SK-N-SH (cell line): ENCODE measurements around the gene SDS. TPM values are rescaled to one million over a fixed set of nuclear protein-coding genes. Genes with fewer than 3 reads are reported as not detected.
A peak's percentile ranks its signal among the peaks of the same experiment; 100 is the strongest.

ENCODE experiments used
- CTCF ChIA-PET: fragments of 300-600, 350-600 bp; formaldehyde crosslinking; extraction: SDS; loops from one replicate; lab custom pipeline; 2021; lab: Yijun Ruan, JAX
- POLR2A ChIA-PET: fragments of 350-600 bp; sonication (Branson Sonifier 250); formaldehyde crosslinking; extraction: SDS; loops from one replicate; lab custom pipeline; 2020; ENCODE audit warnings: antibody characterized with exemption, inconsistent platforms; lab: Yijun Ruan, JAX
- DNase-seq: peaks from one replicate; pipeline ENCODE4 v3.0.0; 2012
- H2AFZ ChIP-seq: fragments of 200-600 bp; sonication (generic); 2 replicates; pipeline ENCODE4 v1.8.1; 2016; ENCODE audit warnings: antibody characterized with exemption, mild to moderate bottlenecking, low read depth
- H3F3A ChIP-seq: fragments of 200-600 bp; sonication (generic); replicated peaks from 2 replicates; pipeline ENCODE3; 2016; ENCODE audit warnings: antibody characterized with exemption, mild to moderate bottlenecking; ENCODE audit not compliant: insufficient read depth
- H3K27ac ChIP-seq, 2 experiments: fragments of 200-500 bp in 1 of 2; fragments of 200-600 bp in 1 of 2; sonication (Bioruptor generic) in 1 of 2; sonication (generic), shearing (Covaris generic) in 1 of 2; 2 replicates each; pipeline versions ENCODE4 v1.5.1 to v1.6.1; 2014 to 2016; ENCODE audit warnings: low read depth in 2 of 2, inconsistent platforms in 1 of 2, low read length in 1 of 2, mild to moderate bottlenecking in 1 of 2, mixed read lengths in 1 of 2
- H3K27me3 ChIP-seq: fragments of 200-600 bp; sonication (generic), shearing (Covaris generic); 2 replicates; pipeline ENCODE4 v1.6.1; 2016; ENCODE audit warnings: mixed run types; ENCODE audit not compliant: insufficient read depth
- H3K36me3 ChIP-seq, 2 experiments: fragments of 200-500 bp in 1 of 2; fragments of 200-600 bp in 1 of 2; sonication (Bioruptor generic) in 1 of 2; sonication (generic) in 1 of 2; replicated peaks in 1 of 2; 2 replicates each; pipeline versions ENCODE3 to v1.5.1; 2014 to 2016; ENCODE audit warnings: low read length in 1 of 2, mild to moderate bottlenecking in 1 of 2; ENCODE audit not compliant: insufficient read depth in 2 of 2, control insufficient read depth in 1 of 2
- H3K4me1 ChIP-seq, 2 experiments: fragments of 200-500 bp in 1 of 2; fragments of 200-600 bp in 1 of 2; sonication (Bioruptor generic) in 1 of 2; sonication (generic), shearing (Covaris generic) in 1 of 2; 2 replicates each; pipeline versions ENCODE4 v1.5.1 to v1.6.1; 2014 to 2016; ENCODE audit warnings: low read depth in 1 of 2, low read length in 1 of 2, mixed run types in 1 of 2; ENCODE audit not compliant: insufficient read depth in 2 of 2, control insufficient read depth in 1 of 2
- H3K4me2 ChIP-seq: fragments of 200-600 bp; sonication (generic), shearing (Covaris generic); 2 replicates; pipeline ENCODE4 v1.6.1; 2017; ENCODE audit warnings: mixed run types
- H3K4me3 ChIP-seq, 2 experiments: fragments of 200-500 bp in 1 of 2; fragments of 200-600 bp in 1 of 2; sonication (Bioruptor generic) in 1 of 2; sonication (generic), shearing (Covaris generic) in 1 of 2; 2 replicates each; pipeline versions ENCODE4 v1.5.1 to v1.8.1; 2014 to 2016; ENCODE audit warnings: low read depth in 2 of 2, inconsistent platforms in 1 of 2, low read length in 1 of 2, mild to moderate bottlenecking in 1 of 2, mixed read lengths in 1 of 2, moderate library complexity in 1 of 2
- H3K79me2 ChIP-seq: fragments of 200-600 bp; sonication (generic); 2 replicates; pipeline ENCODE4 v1.8.1; 2017; ENCODE audit warnings: mild to moderate bottlenecking; ENCODE audit not compliant: insufficient read depth
- H3K9ac ChIP-seq: fragments of 200-600 bp; sonication (generic); 2 replicates; pipeline ENCODE4 v1.6.1; 2017; ENCODE audit warnings: mixed run types
- H3K9me2 ChIP-seq: fragments of 200-600 bp; sonication (generic); 2 replicates; pipeline ENCODE4 v1.6.1; 2017; ENCODE audit warnings: mixed run types
- H3K9me3 ChIP-seq: fragments of 200-600 bp; sonication (generic); 2 replicates; pipeline ENCODE4 v1.6.1; 2017; ENCODE audit warnings: mixed run types, mild to moderate bottlenecking, moderate library complexity
- H4K20me1 ChIP-seq: fragments of 200-600 bp; sonication (generic); 2 replicates; pipeline ENCODE4 v1.6.1; 2017; ENCODE audit warnings: mild to moderate bottlenecking, mixed run types; ENCODE audit not compliant: insufficient read depth
- CTCF ChIP-seq: fragments of 200-600 bp; sonication (generic); IDR thresholded peaks from 2 replicates; pipeline ENCODE4 v1.6.1; 2017; ENCODE audit warnings: antibody characterized with exemption, mild to moderate bottlenecking, moderate library complexity
- ELF1 ChIP-seq: IDR thresholded peaks from 2 replicates; pipeline ENCODE4 v1.4.0; 2012
- EZH2phosphoT487 ChIP-seq: fragments of 200-600 bp; sonication (generic); IDR thresholded peaks from 2 replicates; pipeline ENCODE4 v1.6.1; 2017; ENCODE audit warnings: low read depth, mixed run types, mild to moderate bottlenecking, antibody characterized with exemption, moderate library complexity, borderline replicate concordance
- FOSL2 ChIP-seq: IDR thresholded peaks from 2 replicates; pipeline ENCODE4 v1.4.0; 2012; ENCODE audit warnings: low read depth, mild to moderate bottlenecking, moderate library complexity, borderline replicate concordance
- FOXM1 ChIP-seq: IDR thresholded peaks from 2 replicates; pipeline ENCODE4 v1.4.0; 2012; ENCODE audit warnings: low read depth, mild to moderate bottlenecking
- GATA2 ChIP-seq: sonication (generic); formaldehyde crosslinking; IDR thresholded peaks from 2 replicates; pipeline ENCODE4 v1.5.0; 2020; ENCODE audit warnings: mild to moderate bottlenecking, missing genetic modification reagents
- MEF2A ChIP-seq: IDR thresholded peaks from 2 replicates; pipeline ENCODE4 v1.4.0; 2012; ENCODE audit warnings: low read depth, borderline replicate concordance
- RAD21 ChIP-seq: IDR thresholded peaks from 2 replicates; pipeline ENCODE4 v1.6.1; 2012; ENCODE audit warnings: mild to moderate bottlenecking, low read length
- RCOR1 ChIP-seq: fragments of 150-350 bp; IDR thresholded peaks from 2 replicates; pipeline ENCODE4 v1.6.1; 2017; ENCODE audit warnings: antibody characterized with exemption, low read length
- RXRA ChIP-seq: IDR thresholded peaks from 2 replicates; pipeline ENCODE4 v1.4.0; 2012; ENCODE audit warnings: low read depth, mild to moderate bottlenecking, borderline replicate concordance
- TCF12 ChIP-seq: IDR thresholded peaks from 2 replicates; pipeline ENCODE4 v1.4.0; 2012
- YY1 ChIP-seq: IDR thresholded peaks from 2 replicates; pipeline ENCODE4 v1.4.0; 2012; ENCODE audit warnings: low read depth, mild to moderate bottlenecking
- WGBS: methylation state at CpG from one replicate; pipeline ENCODE4 v1.1.6; 2017; ENCODE audit warnings: low lambda C conversion rate; 5-methylcytosine and 5-hydroxymethylcytosine counted together
- polyA plus RNA-seq, 3 experiments: library from polyadenylated mRNA; depleted of rRNA; stranded (reverse); fragments of >200 nt; gene quantifications; 2 replicates each; pipeline ENCODE4 v1.2.3, GENCODE V29; 2012
- TF ChIP-seq, protein P1 (sequence below): fragments of 150-350 bp; IDR thresholded peaks from 2 replicates; pipeline ENCODE4 v1.6.1; 2017; ENCODE audit warnings: antibody characterized with exemption, low read length, low read depth, borderline replicate concordance
- TF ChIP-seq, protein P2 (sequence below): IDR thresholded peaks from 2 replicates; pipeline ENCODE4; 2012
- TF ChIP-seq, protein P3 (sequence below): IDR thresholded peaks from 2 replicates; pipeline ENCODE4 v1.6.1; 2012; ENCODE audit warnings: mild to moderate bottlenecking, low read depth, low read length, moderate library complexity
- TF ChIP-seq, protein P4 (sequence below): fragments of 150-350 bp; IDR thresholded peaks from 2 replicates; pipeline ENCODE4 v1.6.1; 2016; ENCODE audit warnings: mild to moderate bottlenecking, low read depth, low read length

SDS gene
- polyA plus RNA-seq, 1 of the 3 experiments (the other 2 are of a cell fraction): 0.08 TPM

DNA sequence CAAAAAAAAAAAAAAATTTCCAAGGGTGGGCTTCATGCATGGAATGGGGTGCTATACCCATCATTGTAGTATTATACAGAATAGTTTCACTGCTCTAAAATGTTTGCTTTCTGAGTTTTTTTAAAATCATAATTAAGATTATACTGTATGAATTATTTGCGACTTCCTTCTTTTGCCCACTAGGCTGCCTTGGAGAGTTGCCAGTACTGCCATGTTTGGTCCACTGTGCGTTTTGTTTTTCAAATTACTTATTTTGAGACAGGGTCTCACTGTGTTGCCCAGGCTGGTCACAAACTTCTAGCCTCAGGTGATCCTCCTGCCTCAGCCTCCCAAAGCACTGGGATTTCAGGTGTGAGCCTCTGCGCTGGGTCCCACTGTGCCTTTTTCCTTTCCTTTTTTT, 25.4 kb downstream of the SDS start:
- no peak for DNase-seq
- no peak overlapping the region for H3K4me2 ChIP-seq
- H3K4me3 ChIP-seq: no peak overlapping the region
- TF ChIP-seq CTCF: peak; percentile 28; the same call in 1 of the 2 replicates
- TF ChIP-seq RAD21: no peak
- no peaks in the 10 kb centered on the region for H3K79me2 ChIP-seq
- H4K20me1 ChIP-seq: no peaks in the 10 kb centered on the region
- H3K36me3 ChIP-seq: peaks cover 11 to 12% of the 10 kb centered on the region in 2 experiments
- H3K4me1 ChIP-seq: no peaks in the 10 kb centered on the region
- no peak overlapping the region for H3K9ac ChIP-seq
- ChIA-PET CTCF (interaction anchor here (1.3 kb wide), 1 partner anchor 26 kb away, joined by 4 read pairs; the partner anchor contains the start of gene SDS), POLR2A (no interaction called here)
- H3F3A ChIP-seq: no peaks in the 10 kb centered on the region
- H3K27ac ChIP-seq: no peak overlapping the region
- H3K9me2 ChIP-seq: no peaks in the 10 kb centered on the region
- no peaks in the 10 kb centered on the region for H3K9me3 ChIP-seq
- H2AFZ ChIP-seq: no peak overlapping the region
- 80% methylated on average over 3 of the region's 3 CpGs for WGBS
- H3K27me3 ChIP-seq: no peaks in the 10 kb centered on the region

DNA sequence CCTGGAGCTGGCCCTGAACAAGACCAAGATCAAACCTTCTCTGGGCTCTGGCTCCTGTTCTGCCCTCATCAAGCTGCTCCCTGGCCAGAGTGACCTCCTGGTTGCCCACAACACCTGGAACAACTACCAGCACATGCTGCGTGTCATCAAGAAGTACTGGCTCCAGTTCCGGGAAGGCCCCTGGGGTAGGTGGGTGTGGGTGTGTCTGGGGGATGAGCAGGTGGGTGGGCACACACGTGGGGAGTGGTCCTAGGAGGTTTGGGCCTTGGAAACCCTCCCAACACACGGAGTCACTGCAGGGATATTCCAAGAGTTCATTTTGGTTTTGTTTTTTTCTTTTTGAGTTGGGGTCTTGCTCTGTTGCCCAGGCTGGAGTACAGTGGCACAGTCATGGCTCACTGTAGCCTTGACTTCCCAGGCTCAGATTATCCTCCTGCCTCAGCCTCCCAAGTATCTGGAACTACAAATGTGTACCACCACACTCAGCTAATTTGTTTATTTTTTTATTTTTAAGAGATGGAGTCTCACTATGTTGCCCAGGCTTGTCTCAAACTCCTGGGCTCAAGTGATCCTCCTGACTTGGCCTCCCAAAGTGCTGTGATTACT, 28.8 kb downstream of the SDS start:
- WGBS: 84% methylated on average over 3 of the region's 4 CpGs
- H3K4me1 ChIP-seq: no peaks in the 10 kb centered on the region
- H3K27ac ChIP-seq: no peak overlapping the region
- H4K20me1 ChIP-seq: no peaks in the 10 kb centered on the region
- H3K9me3 ChIP-seq: no peaks in the 10 kb centered on the region
- no peak overlapping the region for H3K9ac ChIP-seq
- H3K9me2 ChIP-seq: no peaks in the 10 kb centered on the region
- H3K27me3 ChIP-seq: no peaks in the 10 kb centered on the region
- ChIA-PET POLR2A (interaction anchor here (0.6 kb wide), 1 partner anchor 585 kb away, joined by 3 read pairs; no protein-coding TSS in a partner anchor), CTCF (no interaction called here)
- no peaks in the 10 kb centered on the region for H3K79me2 ChIP-seq
- no peak overlapping the region for H3K4me2 ChIP-seq
- no peak overlapping the region for H3K4me3 ChIP-seq
- H3F3A ChIP-seq: no peaks in the 10 kb centered on the region
- no peak for DNase-seq
- no peak overlapping the region for H2AFZ ChIP-seq
- peaks cover 8 to 10% of the 10 kb centered on the region in 2 experiments for H3K36me3 ChIP-seq
- TF ChIP-seq YY1 (no peak), ELF1 (no peak), MEF2A (no peak), TCF12 (no peak), RXRA (no peak), CTCF (no peak), EZH2phosphoT487 (no peak), FOXM1 (no peak), GATA2 (CRISPR knock-in tag) (no peak), FOSL2 (no peak), RCOR1 (no peak)
- TF ChIP-seq, protein P1, sequence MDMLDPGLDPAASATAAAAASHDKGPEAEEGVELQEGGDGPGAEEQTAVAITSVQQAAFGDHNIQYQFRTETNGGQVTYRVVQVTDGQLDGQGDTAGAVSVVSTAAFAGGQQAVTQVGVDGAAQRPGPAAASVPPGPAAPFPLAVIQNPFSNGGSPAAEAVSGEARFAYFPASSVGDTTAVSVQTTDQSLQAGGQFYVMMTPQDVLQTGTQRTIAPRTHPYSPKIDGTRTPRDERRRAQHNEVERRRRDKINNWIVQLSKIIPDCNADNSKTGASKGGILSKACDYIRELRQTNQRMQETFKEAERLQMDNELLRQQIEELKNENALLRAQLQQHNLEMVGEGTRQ: no peak
- TF ChIP-seq, protein P2, sequence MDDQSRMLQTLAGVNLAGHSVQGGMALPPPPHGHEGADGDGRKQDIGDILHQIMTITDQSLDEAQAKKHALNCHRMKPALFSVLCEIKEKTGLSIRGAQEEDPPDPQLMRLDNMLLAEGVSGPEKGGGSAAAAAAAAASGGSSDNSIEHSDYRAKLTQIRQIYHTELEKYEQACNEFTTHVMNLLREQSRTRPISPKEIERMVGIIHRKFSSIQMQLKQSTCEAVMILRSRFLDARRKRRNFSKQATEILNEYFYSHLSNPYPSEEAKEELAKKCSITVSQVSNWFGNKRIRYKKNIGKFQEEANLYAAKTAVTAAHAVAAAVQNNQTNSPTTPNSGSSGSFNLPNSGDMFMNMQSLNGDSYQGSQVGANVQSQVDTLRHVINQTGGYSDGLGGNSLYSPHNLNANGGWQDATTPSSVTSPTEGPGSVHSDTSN: no peak
- TF ChIP-seq, protein P3, sequence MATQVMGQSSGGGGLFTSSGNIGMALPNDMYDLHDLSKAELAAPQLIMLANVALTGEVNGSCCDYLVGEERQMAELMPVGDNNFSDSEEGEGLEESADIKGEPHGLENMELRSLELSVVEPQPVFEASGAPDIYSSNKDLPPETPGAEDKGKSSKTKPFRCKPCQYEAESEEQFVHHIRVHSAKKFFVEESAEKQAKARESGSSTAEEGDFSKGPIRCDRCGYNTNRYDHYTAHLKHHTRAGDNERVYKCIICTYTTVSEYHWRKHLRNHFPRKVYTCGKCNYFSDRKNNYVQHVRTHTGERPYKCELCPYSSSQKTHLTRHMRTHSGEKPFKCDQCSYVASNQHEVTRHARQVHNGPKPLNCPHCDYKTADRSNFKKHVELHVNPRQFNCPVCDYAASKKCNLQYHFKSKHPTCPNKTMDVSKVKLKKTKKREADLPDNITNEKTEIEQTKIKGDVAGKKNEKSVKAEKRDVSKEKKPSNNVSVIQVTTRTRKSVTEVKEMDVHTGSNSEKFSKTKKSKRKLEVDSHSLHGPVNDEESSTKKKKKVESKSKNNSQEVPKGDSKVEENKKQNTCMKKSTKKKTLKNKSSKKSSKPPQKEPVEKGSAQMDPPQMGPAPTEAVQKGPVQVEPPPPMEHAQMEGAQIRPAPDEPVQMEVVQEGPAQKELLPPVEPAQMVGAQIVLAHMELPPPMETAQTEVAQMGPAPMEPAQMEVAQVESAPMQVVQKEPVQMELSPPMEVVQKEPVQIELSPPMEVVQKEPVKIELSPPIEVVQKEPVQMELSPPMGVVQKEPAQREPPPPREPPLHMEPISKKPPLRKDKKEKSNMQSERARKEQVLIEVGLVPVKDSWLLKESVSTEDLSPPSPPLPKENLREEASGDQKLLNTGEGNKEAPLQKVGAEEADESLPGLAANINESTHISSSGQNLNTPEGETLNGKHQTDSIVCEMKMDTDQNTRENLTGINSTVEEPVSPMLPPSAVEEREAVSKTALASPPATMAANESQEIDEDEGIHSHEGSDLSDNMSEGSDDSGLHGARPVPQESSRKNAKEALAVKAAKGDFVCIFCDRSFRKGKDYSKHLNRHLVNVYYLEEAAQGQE: no peak
- TF ChIP-seq, protein P4, sequence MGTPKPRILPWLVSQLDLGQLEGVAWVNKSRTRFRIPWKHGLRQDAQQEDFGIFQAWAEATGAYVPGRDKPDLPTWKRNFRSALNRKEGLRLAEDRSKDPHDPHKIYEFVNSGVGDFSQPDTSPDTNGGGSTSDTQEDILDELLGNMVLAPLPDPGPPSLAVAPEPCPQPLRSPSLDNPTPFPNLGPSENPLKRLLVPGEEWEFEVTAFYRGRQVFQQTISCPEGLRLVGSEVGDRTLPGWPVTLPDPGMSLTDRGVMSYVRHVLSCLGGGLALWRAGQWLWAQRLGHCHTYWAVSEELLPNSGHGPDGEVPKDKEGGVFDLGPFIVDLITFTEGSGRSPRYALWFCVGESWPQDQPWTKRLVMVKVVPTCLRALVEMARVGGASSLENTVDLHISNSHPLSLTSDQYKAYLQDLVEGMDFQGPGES: no peak
